Measurements from ENCODE around the gene TRIM41.

The TRIM41 gene

GRCh38 chr5:181255276-181255675 lies 32.2 kb downstream of the TRIM41 start:
- no peak overlapping the region for H3K4me3 ChIP-seq (ENCODE audit: low read depth, low read length)
- TF ChIP-seq, protein P1, sequence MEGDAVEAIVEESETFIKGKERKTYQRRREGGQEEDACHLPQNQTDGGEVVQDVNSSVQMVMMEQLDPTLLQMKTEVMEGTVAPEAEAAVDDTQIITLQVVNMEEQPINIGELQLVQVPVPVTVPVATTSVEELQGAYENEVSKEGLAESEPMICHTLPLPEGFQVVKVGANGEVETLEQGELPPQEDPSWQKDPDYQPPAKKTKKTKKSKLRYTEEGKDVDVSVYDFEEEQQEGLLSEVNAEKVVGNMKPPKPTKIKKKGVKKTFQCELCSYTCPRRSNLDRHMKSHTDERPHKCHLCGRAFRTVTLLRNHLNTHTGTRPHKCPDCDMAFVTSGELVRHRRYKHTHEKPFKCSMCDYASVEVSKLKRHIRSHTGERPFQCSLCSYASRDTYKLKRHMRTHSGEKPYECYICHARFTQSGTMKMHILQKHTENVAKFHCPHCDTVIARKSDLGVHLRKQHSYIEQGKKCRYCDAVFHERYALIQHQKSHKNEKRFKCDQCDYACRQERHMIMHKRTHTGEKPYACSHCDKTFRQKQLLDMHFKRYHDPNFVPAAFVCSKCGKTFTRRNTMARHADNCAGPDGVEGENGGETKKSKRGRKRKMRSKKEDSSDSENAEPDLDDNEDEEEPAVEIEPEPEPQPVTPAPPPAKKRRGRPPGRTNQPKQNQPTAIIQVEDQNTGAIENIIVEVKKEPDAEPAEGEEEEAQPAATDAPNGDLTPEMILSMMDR (IDR thresholded peaks at IDR 0.05; ENCODE audit: low read depth, low read length), result no peak

GRCh38 chr5:181255836-181256578 lies 32.9 kb downstream of the TRIM41 start:
- TF ChIP-seq, protein P1 (IDR thresholded peaks at IDR 0.05; ENCODE audit: low read depth, low read length), result no peak
- no peak overlapping the region for H3K4me3 ChIP-seq (ENCODE audit: low read depth, low read length)

DNA sequence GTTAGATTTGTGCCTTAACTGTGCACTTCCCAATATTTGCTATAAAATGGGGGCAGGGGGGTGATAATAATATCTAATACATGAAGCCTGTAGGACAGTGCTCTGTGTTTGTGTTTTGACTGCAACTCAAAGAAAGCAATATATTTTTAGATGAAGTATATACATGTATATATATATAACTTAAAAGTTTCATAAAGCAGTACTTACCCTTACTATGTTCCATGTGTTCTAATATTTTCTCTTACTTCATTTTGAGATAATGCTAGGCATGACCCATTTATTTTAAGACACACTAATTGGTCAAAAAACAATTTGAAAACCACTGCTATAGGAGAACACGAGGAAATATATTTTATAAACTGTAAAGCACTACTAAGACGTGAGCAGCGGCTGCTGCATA lies 35.5 kb downstream of the TRIM41 start:
- TF ChIP-seq, protein P1 (IDR thresholded peaks at IDR 0.05; ENCODE audit: low read depth, low read length), result no peak
- H3K4me3 ChIP-seq (ENCODE audit: low read depth, low read length), result peak overlapping the region; percentile 79

GRCh38 chr5:181259283-181259682 lies 36.2 kb downstream of the TRIM41 start:
- peak overlapping the region; percentile 79 for H3K4me3 ChIP-seq (ENCODE audit: low read depth, low read length)

GRCh38 chr5:181259974-181260719 lies 37.1 kb downstream of the TRIM41 start:
- TF ChIP-seq, protein P1 (IDR thresholded peaks at IDR 0.05; ENCODE audit: low read depth, low read length), result no peak
- H3K4me3 ChIP-seq (ENCODE audit: low read depth, low read length), result peak overlapping the region; percentile 79

More at GRCh38 chr5:181259283-181259682, 36.2 kb downstream of the TRIM41 start:
- TF ChIP-seq, protein P1 (IDR thresholded peaks at IDR 0.05; ENCODE audit: low read depth, low read length), result no peak

DNA sequence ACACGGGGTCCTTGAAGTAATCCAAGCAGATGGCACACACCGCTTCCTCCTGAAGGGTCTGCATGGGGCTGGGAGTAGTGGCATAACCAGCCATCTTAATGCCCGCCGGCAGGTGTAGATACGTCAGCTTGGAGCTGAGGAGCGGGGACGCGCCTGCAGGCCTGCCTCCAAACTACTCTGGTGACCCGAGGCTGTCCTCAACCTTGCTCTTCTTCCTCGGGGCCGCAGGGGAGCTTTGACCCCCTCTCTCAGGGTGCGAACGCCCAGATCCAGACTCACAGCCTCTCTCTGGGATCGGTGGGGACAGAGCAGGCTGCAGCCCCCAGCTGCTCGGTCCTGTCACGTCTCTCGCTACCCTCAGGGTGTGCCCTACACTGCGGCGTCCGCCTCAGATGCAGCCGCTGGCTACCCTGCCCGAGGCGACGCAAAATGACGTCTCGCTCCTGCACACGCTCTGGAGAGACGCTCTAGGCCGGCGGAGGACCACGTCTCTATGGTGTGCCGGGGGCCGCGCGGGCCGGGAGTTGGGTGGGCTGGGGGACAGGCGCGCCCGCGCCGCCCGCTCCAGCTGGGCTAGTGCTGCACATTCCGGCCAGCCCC lies 37.7 kb downstream of the TRIM41 start, which contains the start of gene TRIM52:
Gene TRIM52, minus strand, starts transcription at position 424 of the 600 bp plus-strand sequence. Its CDS starts 330 bp downstream, at position 94.
- TF ChIP-seq, protein P1 (IDR thresholded peaks at IDR 0.05; ENCODE audit: low read depth, low read length), result no peak

More for the DNA sequence above, 37.7 kb downstream of the TRIM41 start, which contains the start of gene TRIM52:
- H3K4me3 ChIP-seq (ENCODE audit: low read depth, low read length), result peak within 1 kb of the TSS; percentile 79
